GM23248 (cell line): ENCODE results near the gene TFEB.

ENCODE experiments used
- EZH2 ChIP-seq: fragments of 200-600 bp; sonication (generic); IDR thresholded peaks from 2 replicates; pipeline ENCODE4 v1.6.1; 2018; ENCODE audit warnings: antibody characterized with exemption, mild to moderate bottlenecking; ENCODE audit not compliant: insufficient read depth, poor library complexity, severe bottlenecking
- EZH2phosphoT487 ChIP-seq: fragments of 200-600 bp; sonication (generic); IDR thresholded peaks from 2 replicates; pipeline ENCODE4 v1.6.1; 2018; ENCODE audit warnings: antibody characterized with exemption, moderate library complexity, mild to moderate bottlenecking, low read depth; ENCODE audit not compliant: insufficient read depth

- TF ChIP-seq EZH2phosphoT487 (no peak), EZH2 (no peak)
These were observed 38.6 kb downstream of the TFEB start for GRCh38 chr6:41696788-41697187.
